ENCODE measurements around the gene UTP14C.
A peak's percentile ranks its signal among the peaks of the same experiment; 100 is the strongest.

UTP14C gene

DNA sequence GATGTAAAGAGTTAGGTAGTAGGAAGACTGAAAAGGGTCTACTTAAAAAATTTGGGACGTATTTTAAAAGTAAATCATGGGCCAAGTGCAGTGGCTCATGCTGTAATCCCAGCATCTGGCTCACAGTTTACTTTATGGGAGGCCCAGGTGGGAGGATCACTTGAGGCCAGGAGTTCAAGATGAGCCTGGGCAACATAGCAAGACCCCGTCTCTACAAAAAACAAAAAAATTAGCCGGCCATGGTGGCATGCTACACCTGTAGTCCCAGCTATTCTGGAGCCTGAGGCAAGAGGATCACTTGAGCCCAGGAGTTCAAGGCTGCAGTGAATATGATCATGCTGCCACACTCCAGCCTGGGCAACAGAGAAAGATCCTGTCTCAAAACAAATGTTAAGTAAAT, 23.0 kb downstream of the UTP14C start:
- Histone ChIP-seq H3K79me1 (ENCODE audit: low read length) (no peaks in the 10 kb centered on the region), H3K27me3 (ENCODE audit: insufficient read depth, low read length) (no peaks in the 10 kb centered on the region), H3K18ac (ENCODE audit: low read length) (no peak overlapping the region), H2AK5ac (ENCODE audit: low read length) (no peak overlapping the region), H3K9ac (ENCODE audit: low read length) (no peak overlapping the region), H3K14ac (ENCODE audit: low read length) (no peak overlapping the region), H3K4ac (ENCODE audit: low read depth, low read length) (no peak overlapping the region), H2BK120ac (ENCODE audit: insufficient read depth, low read length, poor library complexity) (no peak overlapping the region), H3K4me1 (ENCODE audit: control insufficient read depth in 1 of 2, insufficient read depth in 2 of 2, low read length in 2 of 2) (peaks cover 0 to 2% of the 10 kb centered on the region in 2 experiments), H3K36me3 (ENCODE audit: control insufficient read depth in 1 of 2, insufficient read depth in 2 of 2, low read length in 2 of 2) (no peaks in the 10 kb centered on the region), H3K4me2 (ENCODE audit: low read length) (no peak overlapping the region), H4K8ac (ENCODE audit: low read depth, low read length) (no peak overlapping the region), H2BK12ac (ENCODE audit: low read length) (no peak overlapping the region), H3K79me2 (ENCODE audit: control insufficient read depth, insufficient read depth, low read length, poor library complexity) (no peaks in the 10 kb centered on the region), H2BK5ac (ENCODE audit: low read depth, low read length, poor library complexity) (no peak overlapping the region), H2AFZ (ENCODE audit: insufficient read depth, low read length, poor library complexity) (no peak overlapping the region), H4K91ac (ENCODE audit: low read depth, low read length) (no peak overlapping the region), H3K23ac (ENCODE audit: low read length) (no peak overlapping the region), H3K9me3 (ENCODE audit: insufficient read depth, low read depth, low read length) (no peaks in the 10 kb centered on the region), H3K27ac (ENCODE audit: low read depth, low read length) (no peak overlapping the region), H4K12ac (ENCODE audit: low read depth, low read length) (no peak overlapping the region), H3K4me3 (ENCODE audit: low read depth, low read length) (no peak overlapping the region)
- WGBS (ENCODE audit: extremely low coverage, insufficient coverage, insufficient read length) = no CpG with 5 or more reads among the region's 3 CpGs
- no peak for DNase-seq

- Histone ChIP-seq H3K79me1 (ENCODE audit: low read length) (no peaks in the 10 kb centered on the region), H3K4me2 (ENCODE audit: low read length) (peak overlapping the region; percentile 27), H3K4me3 (ENCODE audit: low read depth, low read length) (no peak overlapping the region), H3K9me3 (ENCODE audit: insufficient read depth, low read depth, low read length) (no peaks in the 10 kb centered on the region), H2BK5ac (ENCODE audit: low read depth, low read length, poor library complexity) (no peak overlapping the region), H2BK120ac (ENCODE audit: insufficient read depth, low read length, poor library complexity) (no peak overlapping the region), H3K79me2 (ENCODE audit: control insufficient read depth, insufficient read depth, low read length, poor library complexity) (no peaks in the 10 kb centered on the region), H4K12ac (ENCODE audit: low read depth, low read length) (no peak overlapping the region), H3K4me1 (ENCODE audit: control insufficient read depth in 1 of 2, insufficient read depth in 2 of 2, low read length in 2 of 2) (peaks cover 0 to 6% of the 10 kb centered on the region in 2 experiments), H3K14ac (ENCODE audit: low read length) (no peak overlapping the region), H4K8ac (ENCODE audit: low read depth, low read length) (no peak overlapping the region), H3K27ac (ENCODE audit: low read depth, low read length) (no peak overlapping the region), H2AK5ac (ENCODE audit: low read length) (no peak overlapping the region), H3K36me3 (ENCODE audit: control insufficient read depth in 1 of 2, insufficient read depth in 2 of 2, low read length in 2 of 2) (no peaks in the 10 kb centered on the region), H2BK12ac (ENCODE audit: low read length) (no peak overlapping the region), H3K27me3 (ENCODE audit: insufficient read depth, low read length) (no peaks in the 10 kb centered on the region), H3K9ac (ENCODE audit: low read length) (no peak overlapping the region), H4K91ac (ENCODE audit: low read depth, low read length) (no peak overlapping the region), H3K4ac (ENCODE audit: low read depth, low read length) (no peak overlapping the region), H3K18ac (ENCODE audit: low read length) (no peak overlapping the region), H2AFZ (ENCODE audit: insufficient read depth, low read length, poor library complexity) (no peak overlapping the region), H3K23ac (ENCODE audit: low read length) (no peak overlapping the region)
- no peak for DNase-seq
- WGBS (ENCODE audit: extremely low coverage, insufficient coverage, insufficient read length) = no CpG with 5 or more reads among the region's 2 CpGs
Measured at GRCh38 chr13:52048516-52048915, 24.0 kb downstream of the UTP14C start.

DNA sequence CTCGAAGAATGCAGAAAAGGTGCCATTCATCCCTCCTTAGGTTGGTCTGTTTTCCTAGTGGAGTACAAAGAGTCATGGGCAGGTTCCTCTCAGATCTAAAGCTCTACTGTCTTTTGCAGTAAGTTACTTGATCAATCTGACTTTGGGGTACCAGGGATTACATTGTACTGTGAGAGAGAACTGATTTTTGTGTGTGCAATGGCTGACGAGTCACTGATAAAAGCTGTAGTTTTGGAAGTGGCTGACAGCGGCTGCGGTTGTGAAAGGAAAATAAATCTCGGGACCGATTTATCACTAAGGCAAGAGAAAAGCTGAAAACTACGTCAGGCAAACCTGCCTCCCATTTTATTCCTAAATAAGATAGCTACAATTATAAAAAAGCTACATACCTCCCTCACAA, 26.9 kb downstream of the UTP14C start:
- Histone ChIP-seq H3K36me3 (ENCODE audit: control insufficient read depth in 1 of 2, insufficient read depth in 2 of 2, low read length in 2 of 2) (no peaks in the 10 kb centered on the region), H3K14ac (ENCODE audit: low read length) (no peak overlapping the region), H4K91ac (ENCODE audit: low read depth, low read length) (no peak overlapping the region), H3K79me1 (ENCODE audit: low read length) (no peaks in the 10 kb centered on the region), H4K8ac (ENCODE audit: low read depth, low read length) (no peak overlapping the region), H3K4ac (ENCODE audit: low read depth, low read length) (no peak overlapping the region), H3K4me3 (ENCODE audit: low read depth, low read length) (no peak overlapping the region), H2BK120ac (ENCODE audit: insufficient read depth, low read length, poor library complexity) (no peak overlapping the region), H3K18ac (ENCODE audit: low read length) (no peak overlapping the region), H3K23ac (ENCODE audit: low read length) (no peak overlapping the region), H2BK12ac (ENCODE audit: low read length) (no peak overlapping the region), H4K12ac (ENCODE audit: low read depth, low read length) (no peak overlapping the region), H2AK5ac (ENCODE audit: low read length) (no peak overlapping the region), H3K9me3 (ENCODE audit: insufficient read depth, low read depth, low read length) (no peaks in the 10 kb centered on the region), H3K27me3 (ENCODE audit: insufficient read depth, low read length) (no peaks in the 10 kb centered on the region), H3K4me2 (ENCODE audit: low read length) (no peak overlapping the region), H3K27ac (ENCODE audit: low read depth, low read length) (no peak overlapping the region), H3K9ac (ENCODE audit: low read length) (no peak overlapping the region), H3K79me2 (ENCODE audit: control insufficient read depth, insufficient read depth, low read length, poor library complexity) (no peaks in the 10 kb centered on the region), H2BK5ac (ENCODE audit: low read depth, low read length, poor library complexity) (no peak overlapping the region), H2AFZ (ENCODE audit: insufficient read depth, low read length, poor library complexity) (no peak overlapping the region), H3K4me1 (ENCODE audit: control insufficient read depth in 1 of 2, insufficient read depth in 2 of 2, low read length in 2 of 2) (peaks cover 0 to 8% of the 10 kb centered on the region in 2 experiments)
- no CpG with 5 or more reads among the region's 7 CpGs for WGBS (ENCODE audit: extremely low coverage, insufficient coverage, insufficient read length)
- no peak for DNase-seq

DNA sequence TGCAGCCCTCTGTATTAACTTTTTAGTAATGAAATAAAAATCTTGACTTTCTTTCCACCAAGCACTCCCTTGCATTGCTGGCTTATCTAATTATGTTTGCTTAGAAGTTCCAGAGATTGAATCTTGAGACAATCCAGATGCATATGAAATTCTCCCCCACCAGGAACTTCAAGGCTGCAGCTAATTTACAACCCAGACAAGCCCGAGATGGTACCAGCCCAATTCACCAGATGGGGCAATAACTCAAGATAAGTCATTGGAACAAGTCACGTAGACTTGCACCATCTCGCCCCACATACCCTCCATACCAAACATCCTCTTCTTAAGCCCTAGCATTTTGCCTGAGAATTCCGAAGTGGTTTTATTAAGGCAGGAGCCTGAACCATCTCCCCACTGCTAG, 29.0 kb downstream of the UTP14C start:
- Histone ChIP-seq H2AK5ac (ENCODE audit: low read length) (no peak overlapping the region), H3K18ac (ENCODE audit: low read length) (no peak overlapping the region), H3K27ac (ENCODE audit: low read depth, low read length) (no peak overlapping the region), H3K27me3 (ENCODE audit: insufficient read depth, low read length) (no peaks in the 10 kb centered on the region), H3K79me1 (ENCODE audit: low read length) (no peaks in the 10 kb centered on the region), H3K36me3 (ENCODE audit: control insufficient read depth in 1 of 2, insufficient read depth in 2 of 2, low read length in 2 of 2) (no peaks in the 10 kb centered on the region), H2BK12ac (ENCODE audit: low read length) (no peak overlapping the region), H3K23ac (ENCODE audit: low read length) (no peak overlapping the region), H4K91ac (ENCODE audit: low read depth, low read length) (no peak overlapping the region), H3K4me3 (ENCODE audit: low read depth, low read length) (no peak overlapping the region), H3K4ac (ENCODE audit: low read depth, low read length) (no peak overlapping the region), H2BK120ac (ENCODE audit: insufficient read depth, low read length, poor library complexity) (no peak overlapping the region), H3K9ac (ENCODE audit: low read length) (no peak overlapping the region), H4K12ac (ENCODE audit: low read depth, low read length) (no peak overlapping the region), H3K9me3 (ENCODE audit: insufficient read depth, low read depth, low read length) (no peaks in the 10 kb centered on the region), H3K4me1 (ENCODE audit: control insufficient read depth in 1 of 2, insufficient read depth in 2 of 2, low read length in 2 of 2) (peaks cover 0 to 8% of the 10 kb centered on the region in 2 experiments), H3K4me2 (ENCODE audit: low read length) (no peak overlapping the region), H2AFZ (ENCODE audit: insufficient read depth, low read length, poor library complexity) (no peak overlapping the region), H4K8ac (ENCODE audit: low read depth, low read length) (no peak overlapping the region), H3K14ac (ENCODE audit: low read length) (no peak overlapping the region), H2BK5ac (ENCODE audit: low read depth, low read length, poor library complexity) (no peak overlapping the region), H3K79me2 (ENCODE audit: control insufficient read depth, insufficient read depth, low read length, poor library complexity) (no peaks in the 10 kb centered on the region)
- WGBS (ENCODE audit: extremely low coverage, insufficient coverage, insufficient read length) = no CpG with 5 or more reads among the region's 4 CpGs
- DNase-seq = peak; percentile 74 to 82

Measured in trophoblast cell (in vitro differentiated cells and primary cell).